Cardiac muscle cell (in vitro differentiated cells and primary cell): Measurements from ENCODE around the gene SMAD3. TPM values are rescaled to one million over a fixed set of nuclear protein-coding genes. Genes with fewer than 3 reads are reported as not detected.

Source experiments
- DNase-seq, 2 donors: peaks; one replicate each; pipeline versions ENCODE4 v3.0.0 to v3.0.0-alpha.2; 2010 to 2017; ENCODE audit warnings: low read depth in 1 of 2, low spot score in 1 of 2
- H3K27ac ChIP-seq: fragments of 200-600 bp; sonication (generic); 2 replicates; pipeline ENCODE4 v1.5.1; 2016
- H3K27me3 ChIP-seq: fragments of 200-600 bp; sonication (generic); 2 replicates; pipeline ENCODE4 v1.6.0; 2016; ENCODE audit warnings: control low read depth
- H3K36me3 ChIP-seq: fragments of 200-600 bp; sonication (generic); 2 replicates; pipeline ENCODE4 v1.5.1; 2016; ENCODE audit warnings: control low read depth
- H3K4me1 ChIP-seq: fragments of 200-600 bp; sonication (generic); 2 replicates; pipeline ENCODE4 v1.8.1; 2017; ENCODE audit warnings: low read depth, mild to moderate bottlenecking, mixed run types
- H3K4me3 ChIP-seq: fragments of 200-600 bp; sonication (generic); 2 replicates; pipeline ENCODE4 v1.5.1; 2016; ENCODE audit warnings: mild to moderate bottlenecking
- H3K9me3 ChIP-seq: fragments of 200-600 bp; sonication (generic); 2 replicates; pipeline ENCODE4 v1.5.1; 2017; ENCODE audit warnings: low read depth, mild to moderate bottlenecking, control low read depth
- CTCF ChIP-seq: IDR thresholded peaks from 2 replicates; pipeline ENCODE4 v1.5.1; 2012; ENCODE audit warnings: low read depth, mild to moderate bottlenecking, low read length
- polyA plus RNA-seq: library from polyadenylated mRNA; unstranded; fragments of >200 nt; fragmentation: Nextera tagmentation; extraction: Ambion mirVana; gene quantifications from 2 replicates; pipeline ENCODE4 v1.2.1, GENCODE V29; 2016
- total RNA-seq: library from RNA; depleted of rRNA; stranded (reverse); fragments of >200 nt; gene quantifications from 2 replicates; pipeline ENCODE4 v1.2.3, GENCODE V29; 2016

The SMAD3 gene
- total and polyA plus RNA-seq, 2 experiments from 2014 or later: 16.3 to 29.2 TPM

- H3K9me3 ChIP-seq: no peaks in the 10 kb centered on the region
- H3K4me3 ChIP-seq: no peak overlapping the region
- no peak for TF ChIP-seq CTCF
- DNase-seq: peak in 1 of 2 donors; percentile 95
- no peak overlapping the region for H3K27ac ChIP-seq
- peaks cover 17% of the 10 kb centered on the region for H3K4me1 ChIP-seq
- no peaks in the 10 kb centered on the region for H3K27me3 ChIP-seq
- H3K36me3 ChIP-seq: no peaks in the 10 kb centered on the region
Measured at GRCh38 chr15:67107014-67107812, 41.8 kb downstream of the SMAD3 start.

DNA sequence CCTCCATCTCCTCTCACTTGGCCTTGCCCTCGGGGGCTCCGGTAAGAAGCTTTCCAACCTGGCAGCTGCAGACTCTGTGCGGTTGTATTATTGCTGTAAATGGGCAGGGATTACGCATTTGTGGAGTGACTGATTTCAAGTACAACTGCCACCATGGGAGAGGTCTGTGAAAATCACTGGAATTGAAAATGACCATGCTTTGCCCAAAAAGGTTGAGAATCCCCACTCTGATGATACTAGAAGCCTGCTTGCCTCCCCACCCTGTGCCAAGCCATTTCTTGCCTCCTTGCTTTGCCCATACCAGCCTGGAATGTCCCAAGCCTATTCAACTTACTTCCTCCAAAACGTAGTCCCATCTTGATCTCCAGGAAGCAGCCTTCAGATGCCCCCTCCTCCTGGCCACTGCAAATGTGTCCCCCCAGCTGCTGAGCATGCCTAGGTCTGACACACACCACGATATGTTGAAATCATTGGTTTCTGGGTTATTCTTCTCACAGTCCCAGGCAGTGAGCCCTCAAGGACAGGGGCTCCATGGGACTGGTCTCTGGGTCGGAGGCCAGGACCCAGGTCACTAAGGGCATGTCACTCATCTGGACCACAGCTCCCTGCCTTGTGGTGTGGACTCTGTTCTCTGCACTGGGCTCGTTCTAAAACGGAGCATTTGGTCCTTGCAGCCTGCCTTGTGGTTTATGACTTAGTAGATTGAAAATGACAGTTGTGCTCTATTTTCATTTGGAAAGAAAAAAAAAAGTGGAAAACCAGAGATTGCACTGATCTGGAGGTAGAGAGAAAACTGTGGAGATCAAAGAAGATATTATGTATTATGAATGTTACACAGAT lies 42.9 kb downstream of the SMAD3 start:
- H3K9me3 ChIP-seq: no peaks in the 10 kb centered on the region
- H3K4me1 ChIP-seq: peaks cover 13% of the 10 kb centered on the region
- H3K27me3 ChIP-seq: no peaks in the 10 kb centered on the region
- H3K4me3 ChIP-seq: no peak overlapping the region
- no peak for DNase-seq
- no peaks in the 10 kb centered on the region for H3K36me3 ChIP-seq
- no peak for TF ChIP-seq CTCF
- H3K27ac ChIP-seq: no peak overlapping the region

DNA sequence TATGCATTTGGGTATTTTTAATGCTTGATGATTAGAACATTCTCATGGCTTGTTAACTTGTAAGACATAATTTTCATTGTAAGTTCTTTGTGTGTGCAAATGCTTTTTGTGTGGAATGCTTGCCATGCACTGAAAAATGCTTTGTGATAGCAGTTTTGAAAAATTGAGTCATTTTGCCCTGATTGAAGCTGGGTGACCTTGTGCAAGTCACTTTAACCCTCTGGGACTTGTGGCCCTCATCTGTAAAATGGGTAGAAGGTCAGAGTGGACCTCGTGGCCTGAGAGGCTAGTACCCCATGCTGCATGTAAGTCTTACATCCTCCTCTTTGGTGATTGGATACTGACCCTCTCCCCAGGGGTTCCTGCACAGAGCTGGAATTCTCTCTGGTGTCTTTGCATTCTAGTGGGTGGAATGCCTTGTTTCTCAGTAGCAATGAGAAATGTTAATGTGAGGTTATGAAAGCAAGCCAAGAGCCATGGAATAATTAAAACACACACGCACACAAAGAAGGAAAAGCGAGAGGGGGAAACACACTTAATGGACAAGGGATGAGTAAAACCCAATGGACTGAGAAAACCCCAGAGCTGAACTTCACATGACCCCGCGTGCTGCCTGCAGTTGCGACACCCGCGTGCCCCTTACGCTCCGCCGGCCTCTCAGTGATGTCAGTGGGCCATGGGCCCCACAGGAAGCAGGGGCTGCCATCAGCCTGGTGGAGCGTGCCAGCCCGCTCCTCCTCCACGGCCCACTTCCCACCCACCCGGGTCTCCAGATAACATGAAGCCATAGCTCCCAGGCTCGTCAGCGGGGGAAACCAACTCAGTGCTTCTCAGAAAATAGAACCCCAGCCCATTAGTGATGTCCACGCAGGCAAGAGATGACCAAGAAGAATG lies 44.0 kb downstream of the SMAD3 start:
- Histone ChIP-seq H3K4me1 (peaks cover 6% of the 10 kb centered on the region), H3K4me3 (no peak overlapping the region), H3K9me3 (no peaks in the 10 kb centered on the region), H3K27me3 (no peaks in the 10 kb centered on the region), H3K36me3 (no peaks in the 10 kb centered on the region), H3K27ac (no peak overlapping the region)
- no peak for TF ChIP-seq CTCF
- peak in 1 of 2 donors; percentile 98 for DNase-seq

DNA sequence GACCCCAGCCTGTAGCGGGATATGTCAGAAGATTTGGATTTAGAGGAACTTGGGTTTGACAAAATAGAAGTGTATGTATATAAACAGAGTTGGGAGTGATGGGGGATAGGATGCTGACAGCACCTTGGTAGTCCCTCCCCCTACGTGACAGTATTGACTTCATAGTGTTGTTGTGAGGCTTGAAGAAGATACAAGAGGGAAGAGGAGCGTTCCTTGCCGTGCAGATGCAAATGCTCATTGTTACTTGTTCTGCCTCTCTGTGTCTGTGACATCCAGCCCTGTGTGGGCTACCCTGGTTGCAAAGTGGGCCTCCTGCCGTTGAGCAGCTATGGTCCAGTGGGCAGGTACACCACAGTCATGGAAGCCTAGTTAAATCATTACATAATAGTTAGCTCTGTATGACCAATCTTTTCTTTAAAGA lies 45.0 kb downstream of the SMAD3 start:
- TF ChIP-seq CTCF: no peak
- H3K4me1 ChIP-seq: peaks cover 6% of the 10 kb centered on the region
- DNase-seq: no peak

More for the DNA sequence above, 45.0 kb downstream of the SMAD3 start:
- no peaks in the 10 kb centered on the region for H3K9me3 ChIP-seq
- no peak overlapping the region for H3K27ac ChIP-seq
- H3K36me3 ChIP-seq: no peaks in the 10 kb centered on the region
- H3K27me3 ChIP-seq: no peaks in the 10 kb centered on the region
- no peak overlapping the region for H3K4me3 ChIP-seq
